Endothelial cell of umbilical vein (primary cell): ENCODE measurements around the gene CRYBG2. TPM values are rescaled to one million over a fixed set of nuclear protein-coding genes. Genes with fewer than 3 reads are reported as not detected.

Experiments
- BruUV-seq: library from RNA; stranded (reverse); fragments of 400-500 nt; replicated peaks from 2 replicates; lab custom pipeline; 2021; lab: Mats Ljungman, UMichigan
- CTCF ChIA-PET: fragments of 300-600, 350-600 bp; sonication (Branson Sonifier 250); formaldehyde crosslinking; loops from one replicate; lab custom pipeline; 2021; ENCODE audit warnings: antibody characterized with exemption, inconsistent platforms; lab: Charles Lee
- POLR2A ChIA-PET: fragments of 300-600, 350-600 bp; sonication (Branson Sonifier 250); formaldehyde crosslinking; loops from one replicate; lab custom pipeline; 2021; ENCODE audit warnings: antibody characterized with exemption, inconsistent platforms; lab: Charles Lee
- DNase-seq: peaks from one replicate; pipeline ENCODE4 v3.0.0-alpha.2; 2011; ENCODE audit warnings: low read depth, low spot score
- FAIRE-seq: peaks from 2 replicates; lab custom pipeline; 2011; peaks lifted over from hg19 to GRCh38; lab: Jason Lieb, UNC
- H2AFZ ChIP-seq: 2 replicates; pipeline ENCODE4 v1.6.0; 2012; ENCODE audit warnings: low read depth, low read length, control low read depth, inconsistent platforms
- H3K27ac ChIP-seq: 2 replicates; pipeline ENCODE4 v1.5.1; 2011; ENCODE audit warnings: low read depth, mild to moderate bottlenecking, control low read depth, low read length, moderate library complexity; ENCODE audit not compliant: insufficient read depth
- H3K27me3 ChIP-seq, 2 experiments: 2 replicates each; pipeline versions ENCODE4 v1.6.0 to v1.6.1; 2011; ENCODE audit warnings: low read length in 2 of 2, mixed read lengths in 1 of 2; ENCODE audit not compliant: control insufficient read depth in 2 of 2, insufficient read depth in 2 of 2
- H3K36me3 ChIP-seq, 2 experiments: 2 replicates in 1 of 2; 3 replicates in 1 of 2; pipeline ENCODE4 v1.5.1; 2011; ENCODE audit warnings: low read length in 2 of 2, mild to moderate bottlenecking in 1 of 2, moderate library complexity in 1 of 2; ENCODE audit not compliant: control insufficient read depth in 2 of 2, insufficient read depth in 2 of 2; ENCODE audit errors: extremely low read depth in 1 of 2
- H3K4me1 ChIP-seq: 3 replicates; pipeline ENCODE4 v1.5.1; 2011; ENCODE audit warnings: mild to moderate bottlenecking, low read length; ENCODE audit not compliant: control insufficient read depth, insufficient read depth; ENCODE audit errors: extremely low read depth
- H3K4me2 ChIP-seq: 2 replicates; pipeline ENCODE4 v1.6.1; 2011; ENCODE audit warnings: low read length, control low read depth, mixed read lengths; ENCODE audit not compliant: insufficient read depth
- H3K4me3 ChIP-seq, 3 experiments: fragments of 200-600 bp in 1 of 3; sonication (generic), shearing (Covaris generic) in 1 of 3; replicated peaks in 1 of 3; 2 replicates each; pipeline ENCODE4 v1.5.1; 2011 to 2016; ENCODE audit warnings: control low read depth in 3 of 3, low read length in 3 of 3, mild to moderate bottlenecking in 2 of 3, inconsistent platforms in 1 of 3, low read depth in 1 of 3, moderate library complexity in 1 of 3; ENCODE audit not compliant: insufficient read depth in 1 of 3
- H3K79me2 ChIP-seq: 2 replicates; pipeline ENCODE4 v1.6.0; 2012; ENCODE audit warnings: low read length, inconsistent platforms; ENCODE audit not compliant: control insufficient read depth, insufficient read depth
- H3K9ac ChIP-seq: replicated peaks from 2 replicates; pipeline ENCODE3; 2011; ENCODE audit warnings: low read length, control low read depth; ENCODE audit not compliant: insufficient read depth; ENCODE audit errors: extremely low read depth
- H3K9me1 ChIP-seq: replicated peaks from 3 replicates; pipeline ENCODE4 v1.6.0; 2011; ENCODE audit warnings: mild to moderate bottlenecking, low read length; ENCODE audit not compliant: control insufficient read depth, insufficient read depth; ENCODE audit errors: extremely low read depth
- H3K9me3 ChIP-seq: replicated peaks from 2 replicates; pipeline ENCODE4 v1.5.1; 2012; ENCODE audit warnings: low read length, inconsistent platforms; ENCODE audit not compliant: control insufficient read depth, insufficient read depth
- H4K20me1 ChIP-seq: replicated peaks from 2 replicates; pipeline ENCODE3; 2011; ENCODE audit warnings: mild to moderate bottlenecking, low read length; ENCODE audit not compliant: control insufficient read depth, insufficient read depth; ENCODE audit errors: extremely low read depth
- EZH2 ChIP-seq: IDR thresholded peaks from 2 replicates; pipeline ENCODE4 v1.6.1; 2012; ENCODE audit warnings: borderline replicate concordance, low read depth, mild to moderate bottlenecking, moderate library complexity, low read length, inconsistent platforms; ENCODE audit not compliant: severe bottlenecking
- FOS ChIP-seq: IDR thresholded peaks from 2 replicates; pipeline ENCODE4 v1.6.1; 2011; ENCODE audit warnings: mild to moderate bottlenecking, low read length, moderate library complexity, borderline replicate concordance; ENCODE audit not compliant: insufficient read depth
- POLR2AphosphoS5 ChIP-seq: IDR thresholded peaks from 2 replicates; pipeline ENCODE4 v1.6.1; 2012; ENCODE audit warnings: low read depth, mild to moderate bottlenecking, control low read depth, low read length, moderate library complexity; ENCODE audit not compliant: insufficient read depth
- dilution Hi-C: fragments of 300-500 bp; cut with MboI; formaldehyde crosslinking; loops from one replicate; pipeline ENCODE4 v1.15.0; 2019; ENCODE audit warnings: low sequenced_read_pairs; ENCODE audit not compliant: extremely low pct_ligation_motif_present
- intact Hi-C: fragments of 100-400 bp; cut with micrococcal nuclease; formaldehyde crosslinking; loops from one replicate; pipeline ENCODE4 v1.10.0; 2022
- polyA plus RNA-seq, 4 experiments: library from polyadenylated mRNA; depleted of rRNA in 3 of 4; stranded (reverse) in 3 of 4; unstranded in 1 of 4; fragments of >200 nt; gene quantifications; 2 replicates each; pipeline versions ENCODE4 v1.2.1 to v1.2.3, GENCODE V29; 2011 to 2012; ENCODE audit warnings: missing spikeins in 1 of 4
- total RNA-seq: library from RNA; stranded (reverse); gene quantifications from 2 replicates; pipeline ENCODE4 v1.2.3, GENCODE V29; 2021
- TF ChIP-seq, protein P1 (sequence below), 2 donors: IDR thresholded peaks; 1 replicate in 1 of 2; 2 replicates in 1 of 2; pipeline ENCODE4 v1.5.1; 2011; ENCODE audit warnings: low read length in 2 of 2, mild to moderate bottlenecking in 2 of 2, moderate library complexity in 2 of 2, control low read depth in 1 of 2, inconsistent platforms in 1 of 2, low read depth in 1 of 2; ENCODE audit not compliant: insufficient read depth in 1 of 2; ENCODE audit errors: extremely low read depth in 1 of 2

CRYBG2 gene
- total and polyA plus RNA-seq, 2 donors (not counting 3 experiments of a cell fraction or from before 2014, with no cell fraction given), result not detected

DNA sequence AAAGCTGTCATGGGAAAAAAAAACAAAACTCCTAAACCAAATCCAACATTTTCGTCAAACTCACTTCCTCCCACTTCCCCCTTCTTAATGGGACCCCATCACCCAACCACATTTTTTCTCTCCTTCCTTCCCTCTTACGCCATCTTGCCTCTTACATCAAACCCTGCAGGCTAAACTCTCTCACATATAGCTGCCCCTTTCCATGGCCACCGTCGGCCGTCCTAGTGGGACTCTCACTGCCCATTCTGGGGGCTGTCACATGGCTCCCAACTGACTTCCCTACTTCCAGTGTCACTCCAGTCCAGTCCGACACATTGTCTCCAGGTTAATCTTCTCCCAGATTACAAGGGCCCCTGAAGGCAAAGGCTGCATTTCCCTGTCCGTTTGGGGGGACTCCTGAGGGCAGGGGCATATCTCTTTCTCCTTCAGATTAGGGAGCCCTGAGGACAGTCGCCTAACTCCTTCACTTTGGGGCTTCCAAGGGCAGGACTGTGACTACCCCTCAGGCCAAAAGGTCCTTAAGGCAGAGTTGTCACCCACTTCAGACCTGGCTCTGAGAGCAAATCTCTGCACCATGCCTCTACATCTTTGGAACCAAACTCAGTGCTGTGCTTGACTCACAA lies 48.2 kb downstream of the CRYBG2 start:
- TF ChIP-seq, protein P1, sequence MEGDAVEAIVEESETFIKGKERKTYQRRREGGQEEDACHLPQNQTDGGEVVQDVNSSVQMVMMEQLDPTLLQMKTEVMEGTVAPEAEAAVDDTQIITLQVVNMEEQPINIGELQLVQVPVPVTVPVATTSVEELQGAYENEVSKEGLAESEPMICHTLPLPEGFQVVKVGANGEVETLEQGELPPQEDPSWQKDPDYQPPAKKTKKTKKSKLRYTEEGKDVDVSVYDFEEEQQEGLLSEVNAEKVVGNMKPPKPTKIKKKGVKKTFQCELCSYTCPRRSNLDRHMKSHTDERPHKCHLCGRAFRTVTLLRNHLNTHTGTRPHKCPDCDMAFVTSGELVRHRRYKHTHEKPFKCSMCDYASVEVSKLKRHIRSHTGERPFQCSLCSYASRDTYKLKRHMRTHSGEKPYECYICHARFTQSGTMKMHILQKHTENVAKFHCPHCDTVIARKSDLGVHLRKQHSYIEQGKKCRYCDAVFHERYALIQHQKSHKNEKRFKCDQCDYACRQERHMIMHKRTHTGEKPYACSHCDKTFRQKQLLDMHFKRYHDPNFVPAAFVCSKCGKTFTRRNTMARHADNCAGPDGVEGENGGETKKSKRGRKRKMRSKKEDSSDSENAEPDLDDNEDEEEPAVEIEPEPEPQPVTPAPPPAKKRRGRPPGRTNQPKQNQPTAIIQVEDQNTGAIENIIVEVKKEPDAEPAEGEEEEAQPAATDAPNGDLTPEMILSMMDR (IDR thresholded peaks at IDR 0.05; ENCODE audit: extremely low read depth in 1 of 2, insufficient read depth in 1 of 2, low read depth in 1 of 2, low read length in 2 of 2), result no peak
- TF ChIP-seq FOS, result no peak
- dilution Hi-C loops (no loop called here), intact Hi-C loops (loop anchor here (1.0 kb wide), 1 partner anchor 25 kb away; the partner anchor contains the start of gene SH3BGRL3)
- BruUV-seq, result TSS peak; percentile 57
- no peaks in the 10 kb centered on the region for H3K9me1 ChIP-seq
- H3K36me3 ChIP-seq, result no peaks in the 10 kb centered on the region
- POLR2A ChIA-PET, result no interaction called here
- H3K27ac ChIP-seq, result peak overlapping the region; percentile 9
- peak overlapping the region; percentile 67 for H3K9ac ChIP-seq
- peak; percentile 13 for DNase-seq
- CTCF ChIA-PET, result interaction anchor here (1.0 kb wide), 1 partner anchor 11 kb away, joined by 3 read pairs; no protein-coding TSS in a partner anchor
- H3K4me2 ChIP-seq, result peak overlapping the region; percentile 74
- peak overlapping the region; percentile 11 to 81 (median 51) for H3K4me3 ChIP-seq
- H2AFZ ChIP-seq, result peak overlapping the region; percentile 69
- no peaks in the 10 kb centered on the region for H3K9me3 ChIP-seq
- peaks cover 10% of the 10 kb centered on the region for H3K4me1 ChIP-seq
- H3K79me2 ChIP-seq, result no peaks in the 10 kb centered on the region
- H4K20me1 ChIP-seq, result no peaks in the 10 kb centered on the region
- FAIRE-seq, result peak; percentile 49
- H3K27me3 ChIP-seq, result no peaks in the 10 kb centered on the region

DNA sequence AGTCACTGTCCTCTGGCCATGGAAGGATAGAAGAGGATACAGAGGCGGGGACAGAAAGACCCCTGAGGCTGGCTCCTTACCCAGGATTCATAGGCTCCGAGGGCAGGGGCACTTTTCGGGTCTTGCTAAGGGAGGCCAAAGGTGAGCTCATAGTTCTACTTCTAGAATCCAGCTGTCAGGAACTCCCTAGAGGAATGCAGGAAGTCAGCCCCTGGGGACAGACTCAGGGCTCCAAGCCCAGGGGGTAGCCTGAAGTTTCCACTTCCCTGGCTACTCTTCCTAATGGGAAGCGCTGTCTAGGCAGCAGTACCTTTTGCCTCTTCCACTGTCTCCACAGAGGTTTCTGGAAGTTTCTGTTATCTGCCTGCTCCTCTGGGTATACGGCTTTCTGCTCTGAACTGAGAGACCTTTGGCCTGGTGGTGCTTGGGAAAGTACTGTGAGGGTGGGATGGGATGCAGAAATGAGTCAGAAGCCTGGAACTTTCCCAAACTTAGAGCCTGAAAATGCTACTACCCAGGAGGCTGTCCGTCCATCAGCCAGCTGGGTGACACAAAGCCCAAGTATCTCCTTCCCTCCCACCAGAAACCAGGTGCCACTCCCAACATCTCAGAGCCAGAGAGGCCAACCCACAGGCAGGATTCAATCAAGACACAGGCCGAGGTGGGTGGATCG lies 51.1 kb downstream of the CRYBG2 start:
- FAIRE-seq (no peak), DNase-seq (no peak)
- no peaks in the 10 kb centered on the region for H3K27me3 ChIP-seq
- no TSS peak for BruUV-seq
- TF ChIP-seq, protein P1 (IDR thresholded peaks at IDR 0.05; ENCODE audit: extremely low read depth in 1 of 2, insufficient read depth in 1 of 2, low read depth in 1 of 2, low read length in 2 of 2), result no peak
- TF ChIP-seq EZH2 (no peak), POLR2AphosphoS5 (no peak)
- no peak overlapping the region for H3K4me2 ChIP-seq
- H3K9me3 ChIP-seq, result no peaks in the 10 kb centered on the region
- dilution Hi-C loops (no loop called here), intact Hi-C loops (no loop called here)
- peaks cover 14% of the 10 kb centered on the region for H3K4me1 ChIP-seq
- H3K9me1 ChIP-seq, result no peaks in the 10 kb centered on the region
- H3K4me3 ChIP-seq, result no peak overlapping the region
- POLR2A ChIA-PET, result no interaction called here
- H2AFZ ChIP-seq, result no peak overlapping the region
- H3K27ac ChIP-seq, result no peak overlapping the region
- no peaks in the 10 kb centered on the region for H3K36me3 ChIP-seq
- CTCF ChIA-PET, result interaction anchor here (1.4 to 3.9 kb wide), 2 partner anchors 12 to 18 kb away, joined by 3 to 18 read pairs; no protein-coding TSS in a partner anchor
- no peaks in the 10 kb centered on the region for H4K20me1 ChIP-seq
- H3K9ac ChIP-seq, result no peak overlapping the region
- H3K79me2 ChIP-seq, result no peaks in the 10 kb centered on the region
